T-helper 17 cell (primary cell): ENCODE data around the gene TMEM89. TPM values are rescaled to one million over a fixed set of nuclear protein-coding genes. Genes with fewer than 3 reads are reported as not detected.

Experiments
- ATAC-seq: fragments of 150-1000 bp; cut with Tn5 transposase; 2 replicates; pipeline ENCODE4 v1.10.0; 2021; ENCODE audit warnings: mild to moderate bottlenecking, moderate library complexity
- DNase-seq, 3 donors: peaks; one replicate each; pipeline versions ENCODE4 v3.0.0 to v3.0.0-alpha.2; 2020 to 2021
- H3K9me3 ChIP-seq: one replicate; pipeline ENCODE4 v1.7.0; 2013; ENCODE audit warnings: low read length, mild to moderate bottlenecking; ENCODE audit not compliant: control insufficient read depth, poor library complexity, severe bottlenecking
- H3K27ac Mint-ChIP-seq: one replicate; pipeline ENCODE4 v1.8.0; 2022; ENCODE audit warnings: mild to moderate bottlenecking, moderate library complexity, mixed read lengths
- H3K27me3 Mint-ChIP-seq: one replicate; pipeline ENCODE4 v1.8.0; 2022; ENCODE audit warnings: mixed read lengths
- H3K36me3 Mint-ChIP-seq: one replicate; pipeline ENCODE4 v1.8.0; 2022; ENCODE audit warnings: low read depth, mixed read lengths
- H3K4me1 Mint-ChIP-seq: one replicate; pipeline ENCODE4 v1.8.0; 2022; ENCODE audit warnings: mild to moderate bottlenecking, mixed read lengths
- H3K4me3 Mint-ChIP-seq: one replicate; pipeline ENCODE4 v1.8.0; 2022; ENCODE audit warnings: mild to moderate bottlenecking, moderate library complexity, mixed read lengths
- total RNA-seq, 4 donors: library from RNA in 2 of 4; stranded (reverse) in 2 of 4; gene quantifications; one replicate each; pipeline ENCODE4 v1.2.3 and lab custom pipeline; 2022 to 2026

Gene TMEM89
- total RNA-seq, 2 donors from 2014 or later = 0.55 TPM; not detected in 1

DNA sequence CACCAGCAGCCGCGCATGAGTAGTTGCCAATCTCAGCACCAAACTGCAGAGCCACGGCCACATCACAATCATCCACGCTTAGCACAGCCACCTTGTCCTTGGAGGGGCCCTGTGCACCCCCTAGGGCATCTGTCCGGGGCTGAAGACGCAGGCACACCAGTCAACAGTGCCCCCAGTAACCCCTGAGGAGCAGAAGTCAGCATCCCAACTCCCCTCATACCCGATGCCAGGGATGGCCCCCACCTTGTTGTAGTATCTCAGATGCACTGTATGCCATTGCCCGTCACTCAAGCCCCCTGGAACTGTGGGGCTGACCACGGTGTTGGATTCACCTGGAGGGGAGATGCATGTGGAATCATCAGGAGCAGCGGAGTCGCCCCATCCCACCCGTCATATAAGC, 33.5 kb upstream of the TMEM89 start:
- ATAC-seq (no peak), DNase-seq (no peak)
- Mint-ChIP-seq H3K36me3 (no peaks in the 10 kb centered on the region), H3K27me3 (no peaks in the 10 kb centered on the region), H3K4me1 (peaks cover 15% of the 10 kb centered on the region), H3K27ac (peak overlapping the region; percentile 19), H3K4me3 (peak overlapping the region; percentile 86)
- H3K9me3 ChIP-seq = no peaks in the 10 kb centered on the region

DNA sequence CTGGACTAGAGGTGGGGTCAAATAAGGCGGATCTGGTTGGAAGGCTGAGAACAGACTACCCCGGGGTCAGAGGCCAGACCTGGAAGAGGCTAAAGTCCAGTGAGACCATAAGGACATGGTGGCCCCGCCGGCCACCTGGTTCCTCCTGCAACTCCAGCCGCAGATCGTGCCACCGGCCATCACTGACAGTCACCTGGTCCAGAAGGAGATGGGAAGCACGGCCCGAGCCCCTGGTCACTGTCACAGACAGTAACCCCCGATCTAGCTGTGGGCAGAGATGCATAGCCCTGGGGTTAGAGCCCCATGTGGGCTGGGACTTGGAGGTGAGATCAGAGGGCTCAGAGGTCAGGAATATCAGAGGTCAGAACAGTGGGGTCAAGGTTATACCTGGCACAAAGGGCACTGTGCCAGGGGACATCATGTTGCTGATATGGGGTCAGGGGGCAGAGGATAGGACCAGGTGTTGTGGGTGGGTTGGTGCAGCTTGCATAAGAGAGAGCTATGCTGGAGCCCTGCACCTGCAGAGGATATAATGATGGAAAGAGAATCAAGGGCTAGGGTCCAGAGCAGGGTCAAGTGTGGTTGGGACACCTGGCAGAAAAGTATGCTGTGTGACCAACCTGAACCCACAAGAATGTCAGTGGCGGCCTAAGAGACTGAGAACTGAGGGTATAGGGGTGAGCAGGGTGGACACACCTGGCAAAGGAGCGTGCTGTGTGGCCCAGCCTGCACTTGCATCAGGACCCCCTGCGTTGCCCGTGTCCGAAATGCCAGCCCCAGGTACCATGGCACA, 31.6 kb upstream of the TMEM89 start:
- DNase-seq (no peak), ATAC-seq (no peak)
- no peak overlapping the region for H3K27ac Mint-ChIP-seq
- H3K27me3 Mint-ChIP-seq = no peaks in the 10 kb centered on the region
- no peaks in the 10 kb centered on the region for H3K36me3 Mint-ChIP-seq
- H3K9me3 ChIP-seq = no peaks in the 10 kb centered on the region
- H3K4me3 Mint-ChIP-seq = peak overlapping the region; percentile 8
- peaks cover 17% of the 10 kb centered on the region for H3K4me1 Mint-ChIP-seq

DNA sequence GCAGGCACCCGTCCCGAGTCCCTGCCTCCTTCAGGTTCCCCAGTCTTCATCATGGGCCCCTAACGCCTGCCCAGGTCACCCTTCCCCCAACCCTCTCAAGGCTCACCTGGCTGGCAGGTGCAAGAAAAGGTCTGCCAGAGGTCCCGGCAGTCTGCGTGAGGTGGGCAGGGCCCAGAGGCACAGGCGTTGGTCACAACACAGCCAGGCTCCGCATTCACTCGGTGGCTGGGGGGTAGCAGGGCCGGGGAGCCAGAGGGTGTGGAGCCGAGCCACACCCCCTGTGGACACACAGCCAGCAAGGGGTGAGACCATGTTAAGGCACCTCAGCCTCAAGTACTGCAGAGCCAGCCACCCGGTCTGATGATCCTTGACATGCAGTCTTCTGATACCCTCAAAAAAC, 30.2 kb upstream of the TMEM89 start:
- Mint-ChIP-seq H3K4me1 (peaks cover 17% of the 10 kb centered on the region), H3K36me3 (no peaks in the 10 kb centered on the region)
- ATAC-seq = no peak

DNA sequence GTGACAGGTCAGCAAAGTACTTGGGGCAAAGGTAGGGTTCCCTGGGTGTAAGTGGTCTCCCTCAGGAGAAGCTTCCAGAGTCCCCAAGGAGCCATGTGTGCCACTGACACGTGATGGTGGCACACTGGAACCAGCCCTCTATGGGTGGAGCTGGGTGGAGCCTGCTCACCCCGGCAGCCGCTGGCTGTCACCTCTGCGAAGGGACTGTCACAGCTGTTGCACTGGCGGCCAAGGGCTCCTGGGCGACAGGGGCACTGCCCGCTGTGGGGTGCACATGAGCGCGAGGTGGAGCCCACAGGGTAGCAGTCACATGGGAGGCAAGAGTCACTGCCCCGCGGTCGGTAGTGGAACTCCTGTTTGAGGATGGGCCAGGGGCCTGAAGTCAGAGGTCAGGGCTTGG, 29.2 kb upstream of the TMEM89 start:
- Mint-ChIP-seq H3K4me3 (no peak overlapping the region), H3K36me3 (no peaks in the 10 kb centered on the region), H3K4me1 (peaks cover 17% of the 10 kb centered on the region), H3K27me3 (no peaks in the 10 kb centered on the region), H3K27ac (no peak overlapping the region)
- no peaks in the 10 kb centered on the region for H3K9me3 ChIP-seq
- no peak for DNase-seq
- ATAC-seq = no peak

More for the DNA sequence above, 30.2 kb upstream of the TMEM89 start:
- H3K27me3 Mint-ChIP-seq = no peaks in the 10 kb centered on the region
- DNase-seq = no peak
- H3K27ac Mint-ChIP-seq = no peak overlapping the region
- H3K4me3 Mint-ChIP-seq = no peak overlapping the region
- no peaks in the 10 kb centered on the region for H3K9me3 ChIP-seq

DNA sequence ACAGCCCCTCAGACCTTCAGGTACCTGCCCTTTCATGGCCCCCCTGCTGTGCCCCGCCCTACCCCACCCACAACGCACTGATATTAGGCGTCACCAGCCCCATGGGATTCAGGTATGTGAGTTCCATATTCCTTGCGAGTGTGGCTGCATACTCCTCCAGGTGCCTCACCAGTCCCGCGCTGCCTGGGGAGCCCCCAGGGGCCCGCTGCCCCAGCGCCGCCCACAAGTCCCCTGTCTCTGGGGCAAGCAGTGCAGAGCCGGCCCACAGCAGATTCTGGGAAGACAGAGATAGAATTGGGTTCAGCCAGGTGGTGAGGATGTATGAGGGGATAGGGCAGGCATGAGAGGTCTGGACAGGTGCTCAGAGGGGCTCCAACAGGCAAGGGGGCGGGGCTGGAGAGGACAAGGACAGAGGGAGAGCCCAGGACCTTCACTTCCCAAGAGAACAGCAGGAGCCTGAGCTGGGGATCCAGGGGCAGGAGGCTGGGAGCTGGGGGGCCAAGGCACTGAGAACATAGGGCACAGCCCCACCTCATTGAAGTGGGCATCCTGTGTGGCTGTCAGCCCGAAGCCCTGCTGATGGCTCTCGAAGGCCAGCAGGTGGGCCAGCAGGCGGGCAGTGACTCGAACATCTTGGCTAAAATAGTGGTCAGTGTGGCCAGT, 26.8 kb upstream of the TMEM89 start:
- Mint-ChIP-seq H3K27ac (no peak overlapping the region), H3K4me3 (no peak overlapping the region), H3K27me3 (no peaks in the 10 kb centered on the region), H3K36me3 (peaks cover 5% of the 10 kb centered on the region), H3K4me1 (peaks cover 7% of the 10 kb centered on the region)
- H3K9me3 ChIP-seq = no peaks in the 10 kb centered on the region
- DNase-seq = no peak
- no peak for ATAC-seq

DNA sequence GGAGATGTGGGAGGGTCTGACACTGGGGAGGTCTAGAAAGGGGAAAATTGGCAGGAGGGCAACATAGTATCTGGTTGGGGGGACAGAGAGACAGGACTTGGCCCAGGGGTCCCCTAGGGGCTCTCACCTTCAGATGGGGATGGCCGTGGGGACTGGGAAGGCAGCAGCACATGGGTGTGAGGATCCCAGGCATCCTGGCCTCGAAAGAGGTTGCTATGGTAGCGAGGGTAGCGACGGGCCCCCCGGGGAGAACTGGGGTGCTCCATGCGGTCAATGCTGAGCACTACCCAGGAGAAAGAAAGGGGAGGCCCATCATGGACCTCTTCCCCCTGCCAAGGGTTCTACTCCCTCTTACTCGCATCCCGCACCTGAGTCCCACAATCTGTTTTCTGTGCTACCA, 26.1 kb upstream of the TMEM89 start:
- Mint-ChIP-seq H3K27me3 (no peaks in the 10 kb centered on the region), H3K4me1 (peaks cover 7% of the 10 kb centered on the region), H3K27ac (no peak overlapping the region), H3K4me3 (no peak overlapping the region), H3K36me3 (peaks cover 5% of the 10 kb centered on the region)
- no peaks in the 10 kb centered on the region for H3K9me3 ChIP-seq
- ATAC-seq = no peak
- no peak for DNase-seq

DNA sequence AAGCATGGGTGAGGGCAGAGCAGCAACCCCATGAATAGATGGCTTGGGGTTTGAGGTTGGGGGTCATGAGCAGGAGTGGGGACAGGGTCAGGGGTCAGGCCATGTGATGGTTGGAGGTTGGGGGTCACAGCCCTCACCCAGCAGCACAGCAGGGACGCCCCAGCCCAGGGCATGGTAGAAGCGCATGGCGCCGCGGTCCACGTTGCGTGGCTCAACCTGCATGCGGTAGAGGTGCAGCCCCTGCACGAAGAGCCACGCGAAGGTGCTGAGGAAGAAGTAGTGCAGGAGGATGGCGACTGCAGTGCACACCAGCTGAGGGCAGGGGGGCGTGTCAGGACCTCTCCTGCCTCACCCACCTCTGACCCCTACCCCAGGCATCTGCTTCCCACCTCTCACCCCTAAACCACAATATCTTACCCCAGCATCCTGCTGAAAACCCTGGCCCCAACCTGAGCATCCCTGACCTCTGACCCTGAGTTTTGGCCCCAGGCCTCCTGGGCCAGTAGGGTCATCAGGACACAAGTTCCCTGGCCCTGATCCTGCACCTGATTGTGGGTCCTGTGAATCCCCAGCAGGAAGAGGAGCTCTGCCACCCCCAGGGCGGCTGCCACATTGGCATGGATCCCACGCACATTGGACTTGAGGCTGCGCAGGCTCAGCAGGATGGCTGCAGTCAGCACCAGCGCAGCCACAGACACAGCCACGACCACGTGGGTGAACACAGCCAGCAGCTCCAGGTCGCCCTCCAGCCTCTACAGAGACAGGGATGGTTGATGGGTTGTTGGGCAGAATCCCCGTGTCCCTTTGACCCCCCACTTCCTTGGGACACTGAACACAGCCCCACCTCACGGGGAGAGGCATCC, 23.6 kb upstream of the TMEM89 start:
- ATAC-seq = no peak
- DNase-seq = no peak
- H3K27ac Mint-ChIP-seq = peak overlapping the region; percentile 37

DNA sequence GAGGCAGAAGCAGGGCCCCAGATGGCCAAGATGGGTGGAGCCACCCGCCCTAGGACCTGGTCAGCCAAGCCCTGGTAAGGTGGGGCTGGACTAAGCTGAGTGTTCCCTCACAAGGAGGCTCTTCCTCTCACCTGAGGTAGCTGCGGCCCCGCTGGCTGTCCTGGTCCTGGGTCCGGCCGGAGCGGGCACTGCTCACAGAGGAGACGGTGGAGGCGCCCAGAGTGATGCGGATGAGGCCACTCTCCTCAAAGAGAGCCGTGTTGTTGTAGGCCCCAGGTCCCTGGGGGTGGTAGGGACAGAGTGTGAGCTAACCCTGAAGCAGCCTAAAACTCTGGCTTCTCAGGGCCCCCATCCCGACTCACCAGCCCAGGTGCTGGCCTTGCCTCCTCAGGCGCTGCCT, 21.0 kb upstream of the TMEM89 start:
- ATAC-seq (no peak), DNase-seq (no peak)
- Mint-ChIP-seq H3K27me3 (peaks cover 5% of the 10 kb centered on the region), H3K36me3 (peaks cover 5% of the 10 kb centered on the region), H3K4me3 (no peak overlapping the region), H3K27ac (no peak overlapping the region), H3K4me1 (peaks cover 2% of the 10 kb centered on the region)
- H3K9me3 ChIP-seq = no peaks in the 10 kb centered on the region

More for the DNA sequence above, 23.6 kb upstream of the TMEM89 start:
- Mint-ChIP-seq H3K4me1 (peaks cover 4% of the 10 kb centered on the region), H3K4me3 (no peak overlapping the region), H3K27me3 (no peaks in the 10 kb centered on the region), H3K36me3 (peaks cover 5% of the 10 kb centered on the region)
- H3K9me3 ChIP-seq = no peaks in the 10 kb centered on the region

DNA sequence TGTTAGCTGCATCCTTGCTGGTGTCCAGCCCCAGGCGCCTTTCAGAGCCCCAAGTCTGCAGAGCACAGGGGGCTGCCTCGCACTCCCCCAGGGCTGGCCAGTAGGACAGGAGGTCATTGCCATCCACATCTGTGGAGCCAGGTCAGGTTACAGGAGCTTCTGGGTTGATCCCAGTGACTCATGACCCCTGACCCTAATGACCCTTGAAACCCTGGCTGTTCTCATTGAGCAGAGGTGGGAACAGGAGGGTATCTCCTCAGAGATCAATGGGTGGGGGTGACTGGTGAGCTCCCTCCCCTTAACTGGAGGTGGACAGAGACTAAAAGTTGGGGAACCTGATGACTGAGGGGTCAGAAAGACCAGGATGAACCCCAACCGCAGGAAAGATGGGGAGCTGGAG, 19.8 kb upstream of the TMEM89 start:
- H3K4me1 Mint-ChIP-seq = peaks cover 2% of the 10 kb centered on the region
- no peak for DNase-seq
- peaks cover 5% of the 10 kb centered on the region for H3K27me3 Mint-ChIP-seq
- no peak overlapping the region for H3K4me3 Mint-ChIP-seq
- H3K9me3 ChIP-seq = no peaks in the 10 kb centered on the region
- H3K27ac Mint-ChIP-seq = no peak overlapping the region
- ATAC-seq = no peak
- peaks cover 5% of the 10 kb centered on the region for H3K36me3 Mint-ChIP-seq

DNA sequence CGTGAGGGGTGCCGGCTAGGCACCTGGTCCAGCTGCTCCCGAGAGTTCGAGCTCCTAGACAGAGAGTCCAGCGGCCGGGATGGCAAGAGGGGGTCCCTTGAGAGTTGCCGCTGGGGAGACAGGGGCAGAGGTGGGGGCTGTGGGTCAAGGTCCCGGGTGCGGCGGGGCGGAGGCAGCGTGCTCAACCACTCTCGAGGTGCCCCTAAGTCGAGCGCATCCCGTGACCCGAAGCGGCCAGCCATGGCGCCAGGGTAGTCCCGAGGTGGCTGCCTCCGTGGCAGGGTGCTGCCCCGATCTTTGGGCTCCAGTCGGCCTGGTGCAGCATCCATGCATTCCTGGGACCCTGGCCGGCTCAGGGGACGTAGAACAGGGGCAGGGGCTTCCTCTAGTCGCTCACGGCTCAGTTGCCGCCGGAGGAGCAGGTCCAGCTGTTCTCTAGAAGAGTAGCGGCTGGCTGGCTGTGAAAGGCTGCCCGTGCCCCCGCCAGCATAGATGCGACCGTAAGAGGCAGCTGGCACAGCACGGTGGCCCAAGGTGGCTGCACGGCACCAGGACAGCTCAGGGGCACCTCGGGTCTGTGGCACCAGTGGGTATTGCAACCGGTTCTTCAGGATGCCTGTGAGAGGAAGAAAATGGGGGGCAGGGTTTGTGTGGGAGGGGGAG, 18.5 kb upstream of the TMEM89 start:
- H3K36me3 Mint-ChIP-seq = peaks cover 5% of the 10 kb centered on the region
- DNase-seq (no peak), ATAC-seq (no peak)
- H3K4me3 Mint-ChIP-seq = no peak overlapping the region
- H3K9me3 ChIP-seq = no peaks in the 10 kb centered on the region
- no peak overlapping the region for H3K27ac Mint-ChIP-seq
- H3K27me3 Mint-ChIP-seq = peaks cover 5% of the 10 kb centered on the region
- H3K4me1 Mint-ChIP-seq = peaks cover 3% of the 10 kb centered on the region

DNA sequence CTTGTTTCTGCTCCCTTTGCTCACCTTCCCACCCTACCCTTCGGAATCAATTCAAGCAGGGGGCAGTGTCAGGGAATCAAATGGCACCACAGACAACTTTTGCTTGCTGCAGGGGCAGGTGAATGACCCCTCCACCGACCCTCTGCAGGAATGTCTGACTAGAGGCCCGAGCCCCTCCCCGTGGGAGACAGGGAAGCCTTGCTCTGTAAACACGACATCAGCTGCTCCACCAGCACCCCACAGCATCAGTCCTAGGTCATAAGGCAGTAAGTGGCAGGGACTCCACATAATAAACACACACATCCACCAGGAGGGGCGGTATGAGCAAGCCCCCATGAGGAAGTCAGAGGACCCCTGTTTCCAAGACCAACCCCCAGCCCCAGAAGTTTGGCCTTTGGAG, 15.7 kb upstream of the TMEM89 start:
- Mint-ChIP-seq H3K4me1 (peaks cover 12% of the 10 kb centered on the region), H3K27ac (peak overlapping the region; percentile 80)

DNA sequence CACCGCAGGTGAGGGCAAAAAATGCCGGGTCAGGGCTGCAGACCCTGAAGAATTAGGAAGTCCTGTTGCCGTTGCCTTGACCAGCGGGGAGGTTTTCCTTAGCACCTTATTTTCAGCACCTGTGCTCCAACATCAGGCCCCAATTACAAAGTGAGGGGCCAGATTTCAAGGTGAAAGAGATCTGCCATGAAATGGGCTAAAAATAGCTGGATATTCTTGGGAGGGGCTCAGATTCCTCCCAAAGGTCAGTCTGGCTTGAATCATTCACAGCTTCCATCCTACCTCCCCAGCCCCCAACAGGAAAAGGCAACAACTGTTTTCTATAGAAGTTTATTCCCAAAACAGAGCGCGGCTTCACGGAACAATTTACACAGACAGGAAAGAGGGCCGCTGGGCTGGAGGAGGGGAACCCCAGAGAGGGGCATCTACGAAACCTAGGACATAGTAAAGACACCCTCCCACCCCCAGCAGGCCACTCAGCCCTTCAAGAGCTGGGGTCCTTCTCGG, 14.6 kb upstream of the TMEM89 start:
- no peak for ATAC-seq
- Mint-ChIP-seq H3K27me3 (peaks cover 5% of the 10 kb centered on the region), H3K36me3 (no peaks in the 10 kb centered on the region), H3K4me3 (peak overlapping the region; percentile 90), H3K27ac (peak overlapping the region; percentile 80), H3K4me1 (peaks cover 12% of the 10 kb centered on the region)
- H3K9me3 ChIP-seq = no peaks in the 10 kb centered on the region
- no peak for DNase-seq

More for the DNA sequence above, 15.7 kb upstream of the TMEM89 start:
- Mint-ChIP-seq H3K36me3 (no peaks in the 10 kb centered on the region), H3K4me3 (peak overlapping the region; percentile 33), H3K27me3 (peaks cover 5% of the 10 kb centered on the region)
- DNase-seq (no peak), ATAC-seq (no peak)
- no peaks in the 10 kb centered on the region for H3K9me3 ChIP-seq
